ENCODE measurements around the gene TMOD2.

- TF ChIP-seq, protein P1, sequence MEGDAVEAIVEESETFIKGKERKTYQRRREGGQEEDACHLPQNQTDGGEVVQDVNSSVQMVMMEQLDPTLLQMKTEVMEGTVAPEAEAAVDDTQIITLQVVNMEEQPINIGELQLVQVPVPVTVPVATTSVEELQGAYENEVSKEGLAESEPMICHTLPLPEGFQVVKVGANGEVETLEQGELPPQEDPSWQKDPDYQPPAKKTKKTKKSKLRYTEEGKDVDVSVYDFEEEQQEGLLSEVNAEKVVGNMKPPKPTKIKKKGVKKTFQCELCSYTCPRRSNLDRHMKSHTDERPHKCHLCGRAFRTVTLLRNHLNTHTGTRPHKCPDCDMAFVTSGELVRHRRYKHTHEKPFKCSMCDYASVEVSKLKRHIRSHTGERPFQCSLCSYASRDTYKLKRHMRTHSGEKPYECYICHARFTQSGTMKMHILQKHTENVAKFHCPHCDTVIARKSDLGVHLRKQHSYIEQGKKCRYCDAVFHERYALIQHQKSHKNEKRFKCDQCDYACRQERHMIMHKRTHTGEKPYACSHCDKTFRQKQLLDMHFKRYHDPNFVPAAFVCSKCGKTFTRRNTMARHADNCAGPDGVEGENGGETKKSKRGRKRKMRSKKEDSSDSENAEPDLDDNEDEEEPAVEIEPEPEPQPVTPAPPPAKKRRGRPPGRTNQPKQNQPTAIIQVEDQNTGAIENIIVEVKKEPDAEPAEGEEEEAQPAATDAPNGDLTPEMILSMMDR (IDR thresholded peaks at IDR 0.05) = no peak
- no peak for TF ChIP-seq EZH2 (IDR thresholded peaks at IDR 0.05)
Observed at GRCh38 chr15:51844747-51845426, 93.5 kb downstream of the TMOD2 start.
